Activated CD4-positive, alpha-beta T cell treated with anti-CD3 and anti-CD28 coated beads for 1 hour (primary cell): ENCODE measurements around the gene AADACL2.
"Not testable (repeated sequence)": the region's sequence is repeated elsewhere in the genome, so short reads cannot be mapped to it uniquely, and the experiment has no call there.

Source experiments
- DNase-seq: peaks from one replicate; pipeline ENCODE4 v3.0.0-alpha.2; 2020

AADACL2 gene, protein sequence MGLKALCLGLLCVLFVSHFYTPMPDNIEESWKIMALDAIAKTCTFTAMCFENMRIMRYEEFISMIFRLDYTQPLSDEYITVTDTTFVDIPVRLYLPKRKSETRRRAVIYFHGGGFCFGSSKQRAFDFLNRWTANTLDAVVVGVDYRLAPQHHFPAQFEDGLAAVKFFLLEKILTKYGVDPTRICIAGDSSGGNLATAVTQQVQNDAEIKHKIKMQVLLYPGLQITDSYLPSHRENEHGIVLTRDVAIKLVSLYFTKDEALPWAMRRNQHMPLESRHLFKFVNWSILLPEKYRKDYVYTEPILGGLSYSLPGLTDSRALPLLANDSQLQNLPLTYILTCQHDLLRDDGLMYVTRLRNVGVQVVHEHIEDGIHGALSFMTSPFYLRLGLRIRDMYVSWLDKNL

DNA sequence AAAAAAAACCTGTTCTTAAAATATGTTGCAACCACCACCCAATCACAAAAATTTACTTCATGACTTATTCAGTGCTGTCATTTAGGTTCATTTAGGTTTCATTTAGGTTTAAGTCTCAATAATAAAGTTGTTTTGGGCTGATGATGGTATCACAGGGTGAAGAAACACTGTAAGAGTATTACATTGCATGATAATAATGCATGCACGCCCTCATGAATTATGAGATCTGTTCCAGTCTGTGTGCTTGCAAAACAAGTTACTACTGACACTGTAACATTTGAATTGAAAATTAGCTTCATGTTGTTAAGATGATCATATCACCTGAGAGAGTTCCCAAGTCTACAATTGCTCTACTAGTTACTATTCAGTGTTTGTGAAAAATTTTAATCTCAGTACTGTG, at the start of gene AADACL2:
Gene AADACL2 (plus strand): TSS at position 315 of the 400 bp plus-strand sequence. CDS start 109 bp downstream, outside the sequence.
- no peak for DNase-seq

DNA sequence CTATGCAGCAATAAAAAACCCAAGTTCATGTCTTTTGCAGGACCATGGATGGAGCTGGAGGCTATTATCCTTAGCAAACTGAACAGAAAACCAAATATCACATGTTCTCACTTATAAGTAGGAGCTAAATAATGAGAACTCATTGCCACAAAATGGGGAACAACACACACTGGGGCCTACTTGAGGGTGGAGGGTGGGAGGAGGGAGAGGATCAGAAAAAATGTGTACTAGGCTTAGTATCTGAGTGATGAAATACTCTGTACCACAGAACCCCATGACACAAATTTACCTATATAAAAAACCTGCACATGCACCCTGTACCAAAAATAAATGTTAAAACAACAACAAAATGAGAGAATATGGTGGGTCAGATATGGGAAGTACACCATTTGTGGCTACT, 49.6 kb upstream of the AADACL2 start:
- DNase-seq, result no peak

DNA sequence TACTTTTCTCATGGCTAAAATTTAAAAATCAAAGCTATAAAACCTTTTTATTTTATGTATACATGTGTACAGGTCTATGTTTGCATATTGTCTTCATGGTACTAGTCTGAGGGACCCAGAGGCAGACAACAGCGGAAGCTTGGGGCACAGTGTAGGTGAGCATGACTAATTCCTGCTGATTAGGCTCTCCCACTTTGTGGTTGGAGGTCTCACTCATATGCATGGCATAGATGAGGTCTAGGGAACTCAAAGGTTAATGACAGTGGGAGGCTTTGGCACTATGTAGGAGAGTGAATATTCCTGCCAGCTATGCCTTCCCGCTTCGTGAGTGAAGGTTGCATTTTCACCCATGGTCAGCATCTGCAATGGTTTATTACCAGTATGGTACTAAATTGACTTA, 47.5 kb upstream of the AADACL2 start:
- DNase-seq, result no peak

DNA sequence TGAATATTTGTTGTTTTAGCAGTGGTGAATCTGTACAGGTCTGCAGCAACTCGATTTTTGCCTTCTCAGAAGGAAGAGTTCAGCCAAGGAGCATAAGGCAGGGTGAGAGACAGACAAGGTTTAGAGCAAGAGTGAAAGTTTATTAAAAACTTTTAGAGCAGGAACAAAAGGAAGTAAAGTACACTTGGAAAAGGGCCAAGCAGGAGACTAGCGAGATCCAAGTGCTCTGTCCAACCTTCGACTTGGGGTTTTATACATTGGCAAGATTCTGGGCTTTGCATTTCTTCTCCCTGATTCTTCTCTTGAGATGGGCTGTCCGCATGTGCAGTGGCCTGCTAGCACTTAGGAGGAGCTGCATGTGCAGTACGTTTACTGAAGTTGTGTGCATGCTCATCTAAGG, 46.7 kb upstream of the AADACL2 start:
- DNase-seq, result no peak

DNA sequence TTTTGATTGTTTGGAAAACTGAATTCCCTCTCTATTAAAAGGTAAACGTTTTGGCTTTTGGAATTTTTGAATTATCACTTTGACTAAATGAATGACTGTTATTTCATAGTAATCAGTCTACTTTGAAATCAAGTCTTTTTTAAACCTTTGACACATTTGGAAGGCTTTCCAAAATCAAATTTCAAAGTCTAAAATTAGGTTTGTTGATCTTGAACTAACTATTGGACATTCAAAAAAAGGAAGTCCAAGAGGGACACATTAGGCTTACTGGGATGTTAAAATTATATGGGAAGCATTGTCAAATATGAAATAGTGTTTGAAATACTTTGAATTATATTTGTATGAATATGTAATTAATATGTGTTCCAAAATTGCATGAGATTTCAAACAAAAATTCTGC, 45.2 kb upstream of the AADACL2 start:
- no peak for DNase-seq

DNA sequence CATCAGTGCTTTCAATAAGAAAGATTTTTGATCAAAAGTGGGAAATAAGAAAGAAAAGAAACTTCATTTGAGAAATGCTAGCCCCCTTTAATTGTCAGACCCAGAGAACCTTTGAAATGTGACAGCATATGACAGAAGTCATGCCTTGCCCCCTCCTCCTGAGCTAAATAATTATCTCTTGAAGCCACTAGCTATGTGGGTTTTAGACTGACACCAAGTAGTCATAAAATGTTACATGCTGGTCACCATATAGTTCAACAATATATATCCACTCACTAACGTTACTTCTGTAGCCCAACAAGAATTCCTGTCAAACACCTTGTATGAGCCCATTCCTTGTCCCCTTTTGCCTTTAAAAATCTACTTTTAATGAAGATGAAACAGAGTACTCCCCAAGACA, 43.1 kb upstream of the AADACL2 start:
- no peak for DNase-seq

DNA sequence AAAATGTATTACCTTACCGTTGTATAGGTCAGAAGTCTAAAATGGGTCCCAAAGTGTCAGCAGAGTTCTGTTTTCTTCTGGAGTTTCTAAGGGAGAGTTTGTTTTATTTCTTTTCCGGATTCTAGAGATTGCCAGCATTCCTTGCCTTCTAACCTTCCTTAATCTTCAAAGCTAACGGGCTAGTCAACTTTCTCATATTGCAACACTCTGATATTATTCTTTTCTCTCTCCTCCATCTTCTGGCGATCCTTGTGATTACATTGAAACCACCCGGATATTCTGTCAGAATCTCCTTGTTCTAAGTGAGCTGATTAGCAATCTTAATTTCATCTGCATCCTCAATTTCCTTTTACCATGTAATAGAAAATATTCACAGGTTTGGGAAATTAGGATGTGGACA, 36.2 kb upstream of the AADACL2 start:
- no peak for DNase-seq

DNA sequence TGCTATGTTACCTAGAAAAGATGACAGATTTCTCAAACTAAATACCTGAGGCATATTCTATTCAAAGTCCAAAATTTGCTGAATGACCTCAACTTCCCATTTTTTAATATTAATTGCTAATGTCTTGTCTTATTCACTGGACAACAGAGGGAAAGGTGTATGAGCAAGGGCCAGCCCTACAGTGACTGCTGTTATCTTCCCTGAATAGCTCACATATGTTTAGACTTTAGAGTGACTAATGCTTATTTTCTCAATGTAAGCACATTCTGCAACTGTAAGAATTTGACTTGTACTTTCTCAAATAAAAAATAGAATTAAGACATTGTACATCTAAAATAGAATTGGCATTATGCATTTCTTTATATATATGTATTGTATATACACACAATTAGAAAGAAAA, 26.5 kb upstream of the AADACL2 start:
- no peak for DNase-seq

DNA sequence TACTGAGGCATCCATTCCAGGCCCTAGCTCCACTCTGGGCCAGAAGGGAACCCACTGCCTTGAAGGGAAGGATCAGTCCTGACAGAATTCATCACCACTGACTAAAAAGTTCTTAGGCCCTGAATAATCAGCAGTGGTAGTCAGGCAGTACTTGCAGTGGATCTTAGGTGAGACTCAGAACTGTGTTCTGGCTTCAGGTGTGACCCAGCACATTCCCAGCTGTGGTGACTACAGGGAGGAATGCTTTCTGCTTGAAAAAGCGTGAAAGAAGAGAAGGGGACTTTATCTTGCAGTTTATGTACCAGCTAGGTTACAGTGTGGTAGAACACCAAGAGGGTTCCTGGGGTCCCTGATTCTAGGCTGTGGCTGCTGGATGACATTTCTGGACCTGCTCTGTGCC, 24.9 kb upstream of the AADACL2 start:
- DNase-seq, result no peak

DNA sequence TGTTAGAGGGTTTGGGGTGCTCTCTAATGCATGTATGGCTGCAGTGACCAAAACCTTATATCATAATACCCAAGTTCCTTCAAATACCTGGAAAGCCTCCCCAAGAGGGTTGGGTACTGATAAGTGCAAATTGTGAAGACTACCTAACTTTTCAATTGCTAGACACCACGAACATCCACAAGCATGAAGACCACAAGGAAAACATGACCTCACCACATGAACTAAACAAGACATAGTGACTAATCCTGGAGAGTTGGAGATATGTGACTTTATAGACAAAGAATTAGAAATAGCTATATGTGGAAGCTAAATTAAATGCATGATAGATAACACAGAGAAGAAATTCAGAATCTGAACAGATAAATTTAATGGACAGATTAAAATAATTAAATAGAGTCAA, 23.9 kb upstream of the AADACL2 start:
- no peak for DNase-seq

DNA sequence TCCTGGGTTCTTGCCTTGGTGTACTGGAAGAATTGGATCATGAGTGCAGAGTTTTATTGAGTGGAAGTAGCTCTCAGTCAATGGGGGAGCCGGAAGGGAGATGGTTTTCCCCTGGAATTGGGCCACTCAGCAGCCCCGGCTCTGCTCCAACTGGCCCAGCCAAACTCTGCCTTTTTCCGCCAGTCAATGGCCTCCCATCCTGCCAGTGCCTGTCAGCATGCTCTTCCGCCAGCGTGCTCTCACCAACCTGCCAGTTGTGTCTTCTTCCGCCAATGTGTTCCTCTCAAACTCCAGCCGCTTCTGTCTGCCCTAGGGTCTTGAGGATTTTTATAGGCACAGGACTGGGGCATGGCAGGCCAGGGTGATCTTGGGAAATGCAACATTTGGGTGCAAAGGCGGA, 12.4 kb upstream of the AADACL2 start:
- DNase-seq, result no peak

DNA sequence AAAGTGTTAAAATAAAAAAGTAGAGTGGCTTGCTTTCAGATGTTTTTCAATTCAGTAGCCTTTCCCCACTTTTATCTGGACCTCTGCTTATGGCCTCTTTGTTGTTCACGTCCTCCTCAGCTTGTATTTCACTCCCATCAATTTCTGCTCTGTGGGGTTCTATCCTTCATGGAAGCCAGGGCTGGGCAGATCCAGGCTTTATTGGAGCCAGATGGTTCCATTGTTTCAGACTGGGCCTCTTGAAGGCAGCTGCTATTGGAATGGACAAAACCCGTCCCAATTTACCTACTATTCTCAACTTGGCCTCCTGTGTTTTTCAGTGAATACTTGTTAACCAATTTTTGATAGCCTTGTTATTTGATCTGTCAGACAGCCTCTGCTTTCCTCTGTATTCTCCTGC, 10.9 kb upstream of the AADACL2 start:
- no peak for DNase-seq

DNA sequence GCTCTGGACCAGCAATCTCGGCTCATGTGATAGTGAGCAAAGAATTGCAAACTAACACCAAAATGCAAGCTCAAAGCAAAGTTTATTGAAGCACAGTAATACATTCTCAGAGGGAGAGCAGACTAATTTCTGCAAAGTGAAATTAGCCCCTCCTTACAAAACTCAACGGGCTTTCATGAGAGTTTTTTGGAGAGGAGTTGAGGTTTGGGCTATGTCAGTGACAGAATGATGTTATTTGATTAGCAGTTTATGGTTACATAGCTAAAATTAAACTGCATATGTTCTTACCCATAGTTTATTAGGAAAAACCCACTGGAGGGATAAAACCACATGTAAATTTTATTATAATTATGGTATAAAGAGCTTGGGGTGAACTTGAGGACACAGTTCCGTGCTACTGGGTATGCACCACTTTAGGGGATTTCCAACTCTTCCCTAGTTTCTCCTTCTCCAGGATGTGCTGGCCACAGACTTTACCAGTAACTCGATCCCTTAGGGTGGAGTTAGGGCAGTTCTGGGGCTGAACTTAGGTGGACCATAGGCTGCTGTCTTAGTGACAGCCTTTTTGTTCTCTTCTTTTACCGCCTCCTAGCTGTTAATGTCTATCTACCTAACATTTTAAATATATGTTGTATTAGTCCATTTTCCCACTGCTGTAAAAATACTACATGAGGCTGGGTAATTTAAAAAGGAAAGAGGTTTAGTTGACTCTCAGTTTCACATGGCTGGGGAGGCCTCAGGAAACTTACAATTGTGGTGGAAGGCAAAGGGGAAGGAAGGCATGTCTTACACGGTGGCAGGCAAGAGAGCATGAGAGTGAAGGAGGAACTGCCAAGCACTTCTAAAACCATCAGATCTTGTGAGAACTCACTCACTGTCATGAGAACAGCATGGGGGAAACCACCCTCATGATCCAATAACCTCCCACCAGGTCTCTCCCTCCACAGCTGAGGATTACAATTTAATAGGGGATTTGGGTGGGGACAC, 8.9 kb upstream of the AADACL2 start:
- DNase-seq, result no peak

DNA sequence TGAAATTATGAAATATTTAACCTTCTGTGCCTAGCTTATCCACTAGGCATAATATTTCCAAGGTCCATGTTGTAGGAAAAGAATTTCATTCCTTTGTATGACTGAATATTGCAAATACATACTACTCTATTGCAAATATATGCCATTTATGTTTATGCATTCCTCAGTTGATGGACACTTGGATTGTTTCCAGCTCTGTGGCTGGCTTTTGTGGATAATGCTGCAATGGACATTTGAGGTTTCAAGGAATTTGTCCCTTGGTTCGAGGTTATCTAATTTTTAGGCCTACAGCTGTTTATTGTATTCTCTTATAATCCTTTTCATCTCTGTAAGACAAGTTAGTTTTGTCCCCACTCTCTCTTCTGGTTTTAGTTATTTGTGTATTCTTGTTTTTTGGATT, 7.7 kb upstream of the AADACL2 start:
- DNase-seq, result no peak

DNA sequence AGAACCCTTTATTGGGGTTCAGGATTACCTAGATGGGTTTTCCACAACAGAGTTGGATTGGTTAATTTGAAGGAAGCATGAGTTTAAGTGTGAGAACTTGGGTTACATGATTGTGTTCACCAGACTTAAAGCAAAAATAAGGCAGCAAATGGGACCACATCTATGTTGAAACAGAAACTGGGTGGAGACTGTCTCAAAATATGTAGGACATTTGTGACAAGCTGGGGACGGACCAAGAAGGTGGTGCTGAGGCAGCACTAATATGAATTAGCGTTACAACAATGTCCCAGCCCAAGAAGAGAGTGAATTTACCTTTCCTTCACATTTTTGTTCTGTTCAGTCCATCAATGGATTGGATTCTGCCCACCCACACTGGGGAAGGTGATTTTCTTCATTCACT, 866 bp upstream of the AADACL2 start:
- DNase-seq, result no peak

DNA sequence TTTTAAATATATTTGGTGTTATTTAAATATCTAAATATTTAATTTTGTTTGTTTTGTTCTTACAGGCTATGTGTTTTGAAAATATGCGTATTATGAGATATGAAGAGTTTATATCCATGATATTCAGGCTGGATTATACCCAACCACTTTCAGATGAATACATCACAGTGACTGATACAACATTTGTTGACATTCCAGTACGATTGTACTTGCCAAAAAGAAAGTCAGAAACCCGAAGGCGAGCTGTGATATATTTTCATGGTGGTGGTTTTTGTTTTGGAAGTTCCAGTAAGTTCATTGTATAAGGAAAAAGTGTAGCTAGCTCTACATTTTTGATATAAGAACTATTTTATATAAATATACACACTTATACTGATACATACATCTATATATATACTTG, 6.9 kb downstream of the AADACL2 start:
- no peak for DNase-seq

DNA sequence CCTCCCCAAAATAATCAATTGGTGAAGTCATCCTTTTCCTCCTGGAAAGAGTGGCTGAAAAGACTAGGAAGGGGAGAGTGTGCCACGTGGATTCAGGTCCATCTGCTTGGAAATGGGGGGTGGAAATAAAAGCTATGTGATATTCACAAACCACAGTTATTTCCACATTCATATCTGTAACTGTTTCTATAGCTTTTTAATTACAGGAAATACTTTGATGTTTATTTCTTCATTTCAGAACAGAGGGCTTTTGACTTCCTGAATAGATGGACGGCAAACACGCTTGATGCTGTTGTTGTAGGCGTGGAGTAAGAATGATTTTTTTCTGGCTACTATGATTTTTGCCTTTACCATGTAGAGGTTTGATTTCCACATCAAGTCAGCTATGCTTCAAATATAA, 10.1 kb downstream of the AADACL2 start:
- no peak for DNase-seq

DNA sequence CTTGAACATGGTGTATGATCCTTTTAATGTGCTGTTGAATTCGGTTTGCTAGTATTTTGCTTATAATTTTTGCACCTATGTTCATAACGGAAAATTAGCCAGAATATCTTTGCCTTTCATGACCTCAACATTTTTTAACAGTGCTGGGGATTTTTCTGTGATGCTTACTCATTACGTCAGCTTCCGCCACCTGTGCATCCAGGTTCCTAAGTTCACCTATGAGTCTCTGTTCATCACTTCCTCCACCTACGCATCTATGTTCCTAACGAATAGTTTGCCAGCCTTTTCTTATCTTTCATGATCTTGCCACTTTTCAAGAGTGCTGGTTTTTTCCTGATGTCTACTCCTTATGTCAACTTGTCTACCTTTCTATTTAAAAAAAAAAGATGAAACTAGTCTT, 16.5 kb downstream of the AADACL2 start:
- DNase-seq, result no peak

DNA sequence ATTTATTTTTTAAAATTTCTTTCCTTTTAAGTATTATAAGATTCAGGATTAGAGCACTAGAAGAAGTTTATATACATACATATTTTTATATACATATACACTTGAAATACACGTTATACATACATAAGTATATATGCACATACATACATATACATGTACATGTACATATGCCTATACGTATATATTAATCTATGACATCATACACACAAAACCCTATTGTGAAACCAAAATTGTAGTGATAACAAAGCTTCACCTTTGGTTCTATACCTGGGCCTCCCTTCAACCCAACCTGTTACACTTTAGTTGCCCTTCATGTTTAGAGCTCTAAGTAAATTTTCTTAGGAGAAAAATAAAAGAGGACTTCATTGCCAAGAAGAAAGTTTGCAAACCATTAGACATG, 17.0 kb downstream of the AADACL2 start:
- DNase-seq, result no peak

DNA sequence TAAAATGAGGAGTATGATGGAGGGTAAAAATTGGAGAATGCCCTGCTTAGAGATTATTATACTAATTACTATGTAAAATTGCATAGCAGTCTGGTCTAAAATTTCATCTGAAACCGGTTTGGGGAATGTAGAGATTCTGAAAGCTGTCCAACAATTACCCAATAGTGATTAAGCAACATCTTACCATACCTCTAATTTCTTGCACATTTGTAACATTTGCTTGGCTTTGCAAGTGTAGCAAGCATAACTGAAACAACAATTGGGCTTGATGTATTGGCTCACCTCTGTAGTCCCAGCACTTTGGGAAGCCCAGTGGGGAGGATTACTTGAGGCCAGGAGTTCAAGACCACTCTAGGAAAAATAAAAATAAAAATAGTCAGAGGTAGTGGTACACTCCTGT, 17.4 kb downstream of the AADACL2 start:
- DNase-seq, result no peak

DNA sequence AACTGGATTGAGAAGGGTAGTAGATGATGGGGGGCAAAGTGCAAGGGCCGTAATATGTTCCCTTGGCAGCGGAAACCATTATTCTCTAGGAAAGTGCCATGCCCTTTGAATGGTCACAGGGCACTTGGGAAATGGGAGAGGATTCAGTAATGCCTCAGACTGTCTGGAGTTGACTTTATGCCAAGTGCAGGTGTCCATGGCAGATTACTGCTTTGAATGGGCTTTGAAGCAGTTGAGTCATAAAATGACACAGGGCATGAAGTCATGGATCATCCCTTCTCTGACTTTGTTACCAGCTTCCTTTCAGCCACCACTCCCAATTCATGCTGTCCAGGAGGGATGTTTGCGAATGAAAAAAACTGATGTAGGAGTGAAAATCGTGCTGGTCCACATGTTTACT, 20.1 kb downstream of the AADACL2 start:
- DNase-seq, result no peak

DNA sequence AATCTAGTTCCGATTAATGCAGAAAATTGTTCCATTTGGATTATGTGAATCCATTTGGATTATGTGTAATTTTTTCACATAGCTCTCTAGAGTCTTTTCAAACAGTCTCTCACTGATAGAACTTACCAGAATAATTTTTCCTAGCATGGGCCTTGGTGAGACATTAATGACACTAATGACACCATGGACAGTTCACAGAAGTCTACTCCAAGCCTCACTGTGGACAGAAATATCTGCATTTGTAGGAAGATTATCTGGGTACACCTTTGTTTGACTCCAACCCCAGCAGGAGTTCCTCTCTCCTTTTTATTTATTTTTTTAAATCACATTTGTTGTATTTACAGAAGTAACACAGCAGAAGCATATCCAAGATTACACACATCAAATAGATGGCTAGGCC, 27.9 kb downstream of the AADACL2 start:
- no peak for DNase-seq

DNA sequence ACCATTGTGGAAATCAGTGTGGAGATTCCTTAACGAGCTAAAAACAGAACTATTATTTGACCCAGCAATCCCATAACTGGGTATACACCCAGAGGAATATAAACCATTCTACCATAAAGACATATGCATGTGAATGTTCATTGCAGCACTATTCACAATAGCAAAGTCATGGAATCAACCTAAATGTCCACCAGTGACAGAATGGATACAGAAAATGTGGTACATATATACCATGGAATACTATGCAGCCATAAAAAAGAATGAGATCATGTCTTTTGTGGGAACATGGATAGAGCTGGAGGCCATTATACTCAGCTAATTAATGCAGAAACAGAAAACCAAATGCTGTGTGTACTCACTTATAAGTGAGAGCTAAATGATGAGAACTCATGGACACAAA, 31.0 kb downstream of the AADACL2 start:
- not testable (repeated sequence) for DNase-seq

DNA sequence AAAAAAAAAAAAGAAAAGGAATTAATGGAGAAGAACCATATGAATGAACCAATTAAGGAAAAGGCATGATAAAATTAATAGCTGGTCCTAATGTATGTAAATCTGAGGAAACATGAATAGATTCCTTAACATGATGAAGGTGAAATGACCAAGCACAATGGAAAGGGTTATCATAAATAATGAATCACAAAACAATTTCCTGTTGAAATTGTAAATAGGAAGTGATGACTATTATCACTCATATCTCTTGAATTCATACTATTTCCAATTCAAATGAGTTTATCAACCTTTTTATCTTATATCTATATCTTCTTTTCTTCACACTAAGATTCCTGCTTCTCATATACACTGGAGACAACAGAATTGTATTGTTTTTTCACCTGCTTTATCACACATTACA, 32.0 kb downstream of the AADACL2 start:
- DNase-seq, result no peak
